ENCODE results near the gene TMEM184C. TPM values are rescaled to one million over a fixed set of nuclear protein-coding genes. Genes with fewer than 3 reads are reported as not detected.

The TMEM184C gene
- total RNA-seq, 1 donor from 2014 or later = 39.7 TPM

GRCh38 chr4:147678796-147679549 lies 61.8 kb downstream of the TMEM184C start:
- no peak for DNase-seq (ENCODE audit: extremely low spot score, unreplicated experiment)
- H3K9me3 Mint-ChIP-seq (ENCODE audit: unreplicated experiment) = no peaks in the 10 kb centered on the region
- no peak for TF ChIP-seq CTCF (IDR thresholded peaks at IDR 0.05)

GRCh38 chr4:147682755-147683154 lies 65.6 kb downstream of the TMEM184C start:
- Mint-ChIP-seq H3K4me3 (ENCODE audit: unreplicated experiment) (peak overlapping the region; percentile 96), H3K27ac (ENCODE audit: unreplicated experiment) (peak overlapping the region; percentile 95), H3K4me1 (ENCODE audit: unreplicated experiment) (peaks cover 24% of the 10 kb centered on the region)

More at GRCh38 chr4:147678796-147679549, 61.8 kb downstream of the TMEM184C start:
- H3K27me3 Mint-ChIP-seq (ENCODE audit: unreplicated experiment) = no peaks in the 10 kb centered on the region
- peaks cover 17% of the 10 kb centered on the region for H3K36me3 Mint-ChIP-seq (ENCODE audit: unreplicated experiment)
- H3K27ac Mint-ChIP-seq (ENCODE audit: unreplicated experiment) = no peak overlapping the region
- no peak overlapping the region for H3K4me3 Mint-ChIP-seq (ENCODE audit: unreplicated experiment)
- H3K4me1 Mint-ChIP-seq (ENCODE audit: unreplicated experiment) = peaks cover 17% of the 10 kb centered on the region

GRCh38 chr4:147683188-147683591 lies 66.0 kb downstream of the TMEM184C start:
- H3K36me3 Mint-ChIP-seq (ENCODE audit: unreplicated experiment) = peaks cover 7% of the 10 kb centered on the region
- no peak for DNase-seq (ENCODE audit: extremely low spot score, unreplicated experiment)
- H3K27ac Mint-ChIP-seq (ENCODE audit: unreplicated experiment) = peak overlapping the region; percentile 95
- H3K27me3 Mint-ChIP-seq (ENCODE audit: unreplicated experiment) = no peaks in the 10 kb centered on the region
- peaks cover 21% of the 10 kb centered on the region for H3K4me1 Mint-ChIP-seq (ENCODE audit: unreplicated experiment)
- peak overlapping the region; percentile 96 for H3K4me3 Mint-ChIP-seq (ENCODE audit: unreplicated experiment)
- TF ChIP-seq CTCF (IDR thresholded peaks at IDR 0.05) = no peak
- H3K9me3 Mint-ChIP-seq (ENCODE audit: unreplicated experiment) = no peaks in the 10 kb centered on the region

More at GRCh38 chr4:147682755-147683154, 65.6 kb downstream of the TMEM184C start:
- no peak for DNase-seq (ENCODE audit: extremely low spot score, unreplicated experiment)
- Mint-ChIP-seq H3K27me3 (ENCODE audit: unreplicated experiment) (no peaks in the 10 kb centered on the region), H3K9me3 (ENCODE audit: unreplicated experiment) (no peaks in the 10 kb centered on the region), H3K36me3 (ENCODE audit: unreplicated experiment) (peaks cover 11% of the 10 kb centered on the region)
- TF ChIP-seq CTCF (IDR thresholded peaks at IDR 0.05) = no peak

GRCh38 chr4:147683717-147684700 lies 66.8 kb downstream of the TMEM184C start, which contains the start of gene PRMT9:
Gene PRMT9 (minus strand): TSS chr4:147684163. CDS start chr4:147683987, 176 bp downstream.
- Mint-ChIP-seq H3K36me3 (ENCODE audit: unreplicated experiment) (peaks cover 2% of the 10 kb centered on the region), H3K4me3 (ENCODE audit: unreplicated experiment) (peak within 1 kb of the TSS; percentile 96), H3K4me1 (ENCODE audit: unreplicated experiment) (peaks cover 21% of the 10 kb centered on the region), H3K9me3 (ENCODE audit: unreplicated experiment) (no peaks in the 10 kb centered on the region), H3K27ac (ENCODE audit: unreplicated experiment) (peak within 1 kb of the TSS; percentile 95), H3K27me3 (ENCODE audit: unreplicated experiment) (no peaks in the 10 kb centered on the region)
- DNase-seq (ENCODE audit: extremely low spot score, unreplicated experiment) = peak; percentile 97
- no peak for TF ChIP-seq CTCF (IDR thresholded peaks at IDR 0.05)
